HepG2 (cell line): ENCODE data around the gene BST2. TPM values are rescaled to one million over a fixed set of nuclear protein-coding genes. Genes with fewer than 3 reads are reported as not detected.

Experiments
- ATAC-seq: fragments of 200-7000 bp; cut with Tn5 transposase; 3 replicates; pipeline ENCODE4 v1.9.1; 2020; ENCODE audit warnings: mild to moderate bottlenecking, moderate library complexity
- BruUV-seq: library from RNA; stranded (reverse); fragments of 400-500 nt; replicated peaks from 2 replicates; lab custom pipeline; 2021; lab: Mats Ljungman, UMichigan
- CTCF ChIA-PET: fragments of 300-600 bp; formaldehyde crosslinking; extraction: SDS; loops from one replicate; lab custom pipeline; 2021; ENCODE audit warnings: low total read pairs, inconsistent platforms, low intra/inter-chr PET ratio; lab: Yijun Ruan, JAX
- POLR2A ChIA-PET: fragments of 350-600 bp; sonication (Branson Sonifier 250); formaldehyde crosslinking; loops from one replicate; lab custom pipeline; 2020; ENCODE audit warnings: antibody characterized with exemption, inconsistent platforms; lab: Yijun Ruan, JAX
- DNase-seq: peaks from one replicate; pipeline ENCODE4 v3.0.0-alpha.2; 2015; ENCODE audit warnings: low spot score
- FAIRE-seq: peaks from 3 replicates; lab custom pipeline; 2011; peaks lifted over from hg19 to GRCh38; lab: Jason Lieb, UNC
- H2AFZ ChIP-seq: one replicate; pipeline ENCODE4 v1.6.1; 2011; ENCODE audit warnings: low read length, inconsistent platforms
- H3K27ac ChIP-seq: fragments of 300-600 bp; 3 replicates; pipeline ENCODE4 v1.8.0; 2011; ENCODE audit warnings: mixed run types, mild to moderate bottlenecking, mixed read lengths, low read length, inconsistent platforms; ENCODE audit not compliant: insufficient read depth; ENCODE audit errors: extremely low read length
- H3K27me3 ChIP-seq, 2 experiments: fragments of 200-600 bp in 1 of 2; 2 replicates in 1 of 2; 3 replicates in 1 of 2; pipeline versions ENCODE4 v1.6.0 to v1.8.0; 2011; ENCODE audit warnings: low read length in 2 of 2, mild to moderate bottlenecking in 2 of 2, moderate library complexity in 2 of 2, inconsistent platforms in 1 of 2; ENCODE audit not compliant: insufficient read depth in 2 of 2, control insufficient read depth in 1 of 2
- H3K36me3 ChIP-seq, 2 experiments: fragments of 200-600 bp in 1 of 2; replicated peaks in 1 of 2; 2 replicates in 1 of 2; 3 replicates in 1 of 2; pipeline versions ENCODE4 v1.5.1 to v1.8.0; 2011; ENCODE audit warnings: low read length in 2 of 2, inconsistent platforms in 1 of 2; ENCODE audit not compliant: insufficient read depth in 2 of 2, control insufficient read depth in 1 of 2
- H3K4me1 ChIP-seq: 2 replicates; pipeline ENCODE4 v1.5.1; 2012; ENCODE audit warnings: low read length, inconsistent platforms; ENCODE audit not compliant: insufficient read depth
- H3K4me2 ChIP-seq: 2 replicates; pipeline ENCODE4 v1.6.0; 2011; ENCODE audit warnings: low read depth, low read length, inconsistent platforms
- H3K4me3 ChIP-seq, 3 experiments: fragments of 200-600 bp in 1 of 3; sonication (generic), shearing (Covaris generic) in 1 of 3; replicated peaks in 1 of 3; 2 replicates each; pipeline ENCODE4 v1.5.1; 2011 to 2016; ENCODE audit warnings: low read length in 3 of 3, inconsistent platforms in 2 of 3, low read depth in 2 of 3, mild to moderate bottlenecking in 2 of 3, control low read depth in 1 of 3, mixed read lengths in 1 of 3; ENCODE audit not compliant: insufficient read depth in 1 of 3
- H3K79me2 ChIP-seq: one replicate; pipeline ENCODE4 v1.6.1; 2011; ENCODE audit warnings: low read length, inconsistent platforms; ENCODE audit not compliant: insufficient read depth
- H3K9ac ChIP-seq: 2 replicates; pipeline ENCODE4 v1.6.0; 2011; ENCODE audit warnings: mild to moderate bottlenecking, low read depth, low read length, inconsistent platforms; ENCODE audit not compliant: insufficient read depth
- H3K9me3 ChIP-seq: 2 replicates; pipeline ENCODE4 v1.5.1; 2012; ENCODE audit warnings: mild to moderate bottlenecking, low read length
- H4K20me1 ChIP-seq: 2 replicates; pipeline ENCODE4 v1.6.0; 2011; ENCODE audit warnings: inconsistent platforms, mild to moderate bottlenecking, low read length, moderate library complexity; ENCODE audit not compliant: insufficient read depth
- AGO1 ChIP-seq: fragments of 200-400 bp; formaldehyde crosslinking; IDR thresholded peaks from 2 replicates; pipeline ENCODE4 v1.6.1; 2017; ENCODE audit warnings: mild to moderate bottlenecking, low read depth, low read length, moderate library complexity; ENCODE audit not compliant: poor library complexity, severe bottlenecking
- AGO2 ChIP-seq: fragments of 200-400 bp; formaldehyde crosslinking; optimal IDR thresholded peaks from 2 replicates; pipeline ENCODE3; 2017; ENCODE audit warnings: mild to moderate bottlenecking, low read depth, low read length, moderate library complexity
- ZFP37 ChIP-seq: sonication (generic); formaldehyde crosslinking; IDR thresholded peaks from 2 replicates; pipeline ENCODE4 v1.4.0; 2020; ENCODE audit warnings: missing genetic modification reagents, borderline replicate concordance
- WGBS: methylation state at CpG from one replicate; pipeline ENCODE4 v1.1.6; 2017; ENCODE audit warnings: low lambda C conversion rate; 5-methylcytosine and 5-hydroxymethylcytosine counted together
- in situ Hi-C: cut with HindIII; loops from 2 replicates; pipeline ENCODE4 v1.10.0; 2017; ENCODE audit warnings: low pct_unique_long_range_greater_than_20kb; ENCODE audit not compliant: extremely low pct_ligation_motif_present
- intact Hi-C: fragments of 100-400 bp; cut with micrococcal nuclease; formaldehyde crosslinking; loops from one replicate; pipeline ENCODE4 v1.10.0; 2022; ENCODE audit not compliant: unreplicated experiment
- polyA plus RNA-seq, 8 experiments: library from polyadenylated mRNA; depleted of rRNA in 3 of 8; stranded (reverse) in 7 of 8; unstranded in 1 of 8; fragments of >200 nt; fragmentation: Illumina TruSeq in 4 of 8; extraction: Trizol in 4 of 8; gene quantifications; 2 replicates each; pipeline versions ENCODE4 v1.2.1 to v1.2.3, GENCODE V29; 2011 to 2016; ENCODE audit warnings: low read depth in 4 of 8, missing spikeins in 1 of 8, mixed read lengths in 1 of 8; ENCODE audit not compliant: insufficient read depth in 1 of 8
- total RNA-seq, 5 experiments: library from RNA; depleted of rRNA; stranded (reverse); fragments of >200 nt; fragmentation: Illumina TruSeq; extraction: Trizol; gene quantifications; 2 replicates each; pipeline ENCODE4 v1.2.3, GENCODE V29; 2016; ENCODE audit warnings: low read depth in 1 of 5
- TF ChIP-seq, protein P1 (sequence below): sonication (generic); formaldehyde crosslinking; IDR thresholded peaks from 2 replicates; pipeline ENCODE4 v1.4.0; 2020; ENCODE audit warnings: missing genetic modification reagents

BST2 gene
- total and polyA plus RNA-seq, 2 of the 13 experiments (the other 11 are each of a cell fraction or from before 2014, with no cell fraction given): 58.8 to 93.8 TPM

- intact Hi-C loops (no loop called here), in situ Hi-C loops (no loop called here)
- ATAC-seq: no peak
- ChIA-PET CTCF (no interaction called here), POLR2A (interaction anchor here (0.7 to 1.0 kb wide), 2 partner anchors 12 to 16 kb away, joined by 4 read pairs; partner anchors contain the start of gene MVB12A)
- no peak for FAIRE-seq
- TF ChIP-seq ZFP37 (CRISPR knock-in tag) (no peak), AGO2 (peak; percentile 18), AGO1 (peak; percentile 98)
- TF ChIP-seq, protein P1, sequence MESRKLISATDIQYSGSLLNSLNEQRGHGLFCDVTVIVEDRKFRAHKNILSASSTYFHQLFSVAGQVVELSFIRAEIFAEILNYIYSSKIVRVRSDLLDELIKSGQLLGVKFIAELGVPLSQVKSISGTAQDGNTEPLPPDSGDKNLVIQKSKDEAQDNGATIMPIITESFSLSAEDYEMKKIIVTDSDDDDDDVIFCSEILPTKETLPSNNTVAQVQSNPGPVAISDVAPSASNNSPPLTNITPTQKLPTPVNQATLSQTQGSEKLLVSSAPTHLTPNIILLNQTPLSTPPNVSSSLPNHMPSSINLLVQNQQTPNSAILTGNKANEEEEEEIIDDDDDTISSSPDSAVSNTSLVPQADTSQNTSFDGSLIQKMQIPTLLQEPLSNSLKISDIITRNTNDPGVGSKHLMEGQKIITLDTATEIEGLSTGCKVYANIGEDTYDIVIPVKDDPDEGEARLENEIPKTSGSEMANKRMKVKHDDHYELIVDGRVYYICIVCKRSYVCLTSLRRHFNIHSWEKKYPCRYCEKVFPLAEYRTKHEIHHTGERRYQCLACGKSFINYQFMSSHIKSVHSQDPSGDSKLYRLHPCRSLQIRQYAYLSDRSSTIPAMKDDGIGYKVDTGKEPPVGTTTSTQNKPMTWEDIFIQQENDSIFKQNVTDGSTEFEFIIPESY (CRISPR knock-in tag): peak; percentile 69; the same call in 1 of the 2 replicates
- H3K27me3 ChIP-seq: no peaks in the 10 kb centered on the region; a peak in 1 of 5 replicates
- no peak overlapping the region for H3K9ac ChIP-seq
- H3K27ac ChIP-seq: no peak overlapping the region
- 86% methylated on average over 30 of the region's 36 CpGs for WGBS
- no peak overlapping the region for H2AFZ ChIP-seq
- H3K4me2 ChIP-seq: no peak overlapping the region
- no peaks in the 10 kb centered on the region; the same call in 1 of the 2 replicates for H4K20me1 ChIP-seq
- H3K79me2 ChIP-seq: peaks cover 33% of the 10 kb centered on the region
- no TSS peak for BruUV-seq
- peaks cover 13% of the 10 kb centered on the region for H3K4me1 ChIP-seq
- no peaks in the 10 kb centered on the region for H3K9me3 ChIP-seq
- DNase-seq: no peak
- peaks cover 0 to 8% of the 10 kb centered on the region in 2 experiments; a peak in 3 of 5 replicates for H3K36me3 ChIP-seq
- H3K4me3 ChIP-seq: no peak overlapping the region
These were observed 2.2 kb downstream of the BST2 start for GRCh38 chr19:17402982-17403855.
